Heart left ventricle (tissue), 13 donors: ENCODE measurements around the gene PACS1.
"Not testable (repeated sequence)": the region's sequence is repeated elsewhere in the genome, so short reads cannot be mapped to it uniquely, and the experiment has no call there.

Experiments
- CTCF ChIP-seq, 12 donors: fragments of 200-600 bp; sonication (generic) in 4 of 12; IDR thresholded peaks; one replicate each; pipeline versions ENCODE4 v1.5.0 to v1.8.0; 2018 to 2022; ENCODE audit warnings: antibody characterized with exemption in 12 of 12, mild to moderate bottlenecking in 5 of 12
- POLR2A ChIP-seq, 2 donors: fragments of 450-650 bp; IDR thresholded peaks; one replicate each; pipeline ENCODE4 v1.6.1; 2017; ENCODE audit warnings: antibody characterized with exemption in 2 of 2, mild to moderate bottlenecking in 2 of 2, moderate library complexity in 2 of 2
- donor health status: ischemic (EF 13 %, LVEDD 7.1; RV severe dilation, severe dysfunction).
- donor health status: DM: no; HTN: yes; CAD: no.
- donor health status: DM: no; HTN: no; CAD: no.
- donor health status: ischemic (EF 25% LVEDD 6.9; RV normal size, moderate dysfunction).
- donor health status: ischemic (EF 25% LVEDD 5.7; RV mildly dilated, moderate dysfunction).
- donor health status: ischemic (EF 35%, LVEDD 5.7; RV mildly dilated, moderate dysfunction).
- donor health status: nonischemic (EF 11% LVEDD 7.7; RV severe dilation, severe dysfunction).
- donor health status: DM: yes; HTN: yes; CAD: no.
- donor health status: PGD.
- donor health status: ischemic (EF 29% LVEDD 5.4; RV normal size, mild dysfunction).
- donor health status: nonischemic (EF 23%, LVEDD 6.1; RV moderate dilation, normal function).

- not testable (repeated sequence) for TF ChIP-seq POLR2A, CTCF (IDR thresholded peaks at IDR 0.05)
Observed at GRCh38 chr11:66253081-66253480, 183.0 kb downstream of the PACS1 start.
